NCI-H748 (cell line): ENCODE measurements around the gene TMC8.
"Not testable (repeated sequence)": the region's sequence is repeated elsewhere in the genome, so short reads cannot be mapped to it uniquely, and the experiment has no call there.

Source experiments
- DNase-seq: peaks from one replicate; lab custom pipeline; 2025; ENCODE audit not compliant: unreplicated experiment; lab: John Stamatoyannopoulos, UW

TMC8 gene

DNA sequence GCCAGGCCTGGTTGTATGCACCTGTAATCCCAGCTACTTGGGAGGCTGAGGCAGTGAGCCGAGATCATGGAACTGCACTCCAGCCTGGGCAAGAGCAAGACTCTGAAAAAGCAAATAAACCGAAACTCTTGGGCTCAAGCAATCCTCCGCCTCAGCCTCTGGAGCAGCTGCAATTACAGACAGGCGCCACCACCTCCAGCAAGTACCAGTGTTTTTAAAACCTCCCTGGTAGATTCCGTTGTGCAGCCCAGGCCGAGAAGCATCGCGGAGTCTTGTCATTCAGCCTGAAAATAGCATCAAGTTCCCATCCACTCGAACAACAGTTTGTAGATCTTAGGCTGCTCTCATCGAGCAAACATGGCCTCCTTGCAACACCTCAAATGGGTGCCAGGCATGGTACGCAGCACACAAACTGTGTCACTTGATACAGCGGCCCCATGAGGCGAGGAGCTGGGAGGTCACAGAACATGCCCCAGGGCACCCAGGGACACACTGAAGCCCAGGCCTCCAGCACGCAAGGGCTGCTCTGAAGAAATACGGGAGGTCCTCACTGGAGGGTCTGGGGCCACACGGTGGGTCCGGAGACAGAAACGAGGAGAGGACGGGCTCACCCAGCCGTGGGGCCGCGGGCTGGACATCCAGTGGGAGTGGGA is 20.1 kb upstream of the TMC8 start:
- no peak for DNase-seq

DNA sequence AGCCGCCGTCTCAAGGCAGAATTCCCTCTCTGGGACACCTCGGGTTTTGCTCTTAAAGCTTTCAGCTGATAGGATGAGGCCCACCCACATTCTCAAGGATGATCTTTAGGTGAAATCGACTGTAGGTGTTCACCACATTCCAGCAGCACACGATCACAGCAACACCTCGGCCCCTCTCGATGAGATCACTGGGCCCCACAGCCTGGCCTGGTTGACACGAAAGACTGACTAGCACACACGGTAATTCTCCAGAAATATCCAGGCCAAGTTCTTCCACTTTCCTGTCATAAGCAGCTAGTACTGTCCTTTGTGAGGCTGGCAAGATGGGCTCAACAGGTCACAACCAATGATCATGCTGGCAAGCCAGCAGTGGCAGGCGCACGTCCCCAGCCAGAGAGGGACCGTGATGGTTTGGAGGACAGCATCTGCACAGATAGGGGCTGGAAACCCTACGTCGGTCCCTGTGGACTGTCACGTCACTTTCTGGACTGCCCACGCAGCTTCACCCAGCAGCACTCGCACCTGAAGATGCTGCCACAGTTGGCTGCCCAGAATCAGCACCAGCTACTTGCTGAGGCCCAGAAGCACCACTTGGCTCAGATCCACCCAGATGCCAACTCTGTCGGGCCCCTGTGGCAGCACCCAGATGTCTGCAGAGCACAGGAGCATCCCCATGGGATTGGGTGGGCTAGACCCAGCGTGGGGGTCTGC is 19.4 kb upstream of the TMC8 start:
- DNase-seq, result no peak

DNA sequence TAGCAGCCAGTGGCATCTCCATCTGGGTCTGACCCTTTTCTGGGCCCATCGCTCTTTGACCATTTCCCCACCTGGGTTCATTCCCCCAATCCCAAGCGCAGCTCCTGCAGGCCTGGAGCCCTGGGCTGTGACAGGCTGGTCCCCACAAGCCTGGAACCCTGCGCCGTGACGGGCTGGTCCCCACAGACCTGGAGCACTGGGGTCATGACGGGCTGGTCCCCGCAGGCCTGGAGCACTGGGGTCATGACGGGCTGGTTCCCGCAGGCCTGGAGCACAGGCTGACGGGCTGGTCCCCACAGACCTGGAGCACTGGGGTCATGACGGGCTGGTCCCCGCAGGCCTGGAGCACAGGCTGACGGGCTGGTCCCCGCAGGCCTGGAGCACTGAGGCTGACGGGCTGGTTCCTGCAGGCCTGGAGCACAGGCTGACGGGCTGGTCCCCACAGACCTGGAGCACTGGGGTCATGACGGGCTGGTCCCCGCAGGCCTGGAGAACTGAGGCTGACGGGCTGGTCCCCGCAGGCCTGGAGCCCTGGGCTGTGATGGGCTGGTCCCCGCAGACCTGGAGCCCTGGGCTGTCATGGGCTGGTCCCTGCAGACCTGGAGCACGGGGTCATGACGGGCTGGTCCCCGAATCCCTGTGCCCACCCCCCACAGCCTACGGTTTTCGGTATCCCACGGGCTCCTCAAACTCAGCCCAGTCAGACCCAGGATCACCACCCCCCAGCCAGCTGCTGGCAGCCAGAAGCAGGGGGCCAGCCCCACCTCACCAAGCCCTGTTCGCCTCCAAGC is 18.6 kb upstream of the TMC8 start:
- DNase-seq, result no peak

DNA sequence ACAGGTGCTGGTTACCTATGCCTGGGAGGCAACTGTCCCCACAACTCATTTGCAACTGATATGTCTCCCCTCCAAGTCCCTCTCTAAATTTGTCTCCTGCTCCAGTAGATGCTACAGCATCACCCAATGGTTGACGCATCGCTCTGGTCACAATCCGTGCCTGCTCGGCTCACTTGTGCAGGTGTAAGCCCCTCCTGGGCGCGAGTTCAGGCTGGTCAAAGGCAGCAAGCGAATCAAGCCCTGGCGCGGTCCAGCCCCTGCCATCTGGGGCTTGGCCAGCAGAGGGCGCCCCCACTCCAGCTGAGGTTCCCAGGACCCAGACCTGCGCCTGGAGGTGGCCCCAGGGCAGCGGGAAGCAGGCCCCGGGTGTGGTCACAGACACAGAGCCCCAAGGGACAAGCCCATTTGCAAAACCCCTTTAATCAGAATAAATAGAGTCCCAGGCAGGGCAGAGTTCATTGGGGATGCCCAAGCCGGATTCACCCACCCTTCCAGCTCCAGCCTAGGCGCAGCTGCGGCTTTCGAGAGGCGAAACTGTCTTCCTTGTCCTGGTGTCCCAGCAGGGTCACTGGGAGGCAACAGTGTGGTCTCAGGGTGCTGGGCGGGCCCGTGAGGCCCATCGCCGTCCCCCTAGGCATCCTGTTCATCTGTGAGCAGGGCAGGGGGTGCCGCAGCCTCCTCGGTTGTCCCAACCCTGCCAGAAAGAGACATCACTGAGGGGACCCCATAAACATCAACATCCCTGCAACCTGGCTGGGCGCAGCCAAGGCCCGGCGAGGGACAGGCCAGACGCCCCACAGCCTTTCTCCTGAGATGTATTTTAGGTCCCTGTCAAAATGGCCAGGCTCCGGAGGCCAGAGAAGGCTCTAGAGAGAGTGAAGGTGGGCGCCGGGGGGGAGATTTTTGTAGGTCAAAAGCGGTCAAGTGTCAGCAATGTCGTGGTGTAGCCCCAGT is 17.8 kb upstream of the TMC8 start:
- DNase-seq, result peak; percentile 49

DNA sequence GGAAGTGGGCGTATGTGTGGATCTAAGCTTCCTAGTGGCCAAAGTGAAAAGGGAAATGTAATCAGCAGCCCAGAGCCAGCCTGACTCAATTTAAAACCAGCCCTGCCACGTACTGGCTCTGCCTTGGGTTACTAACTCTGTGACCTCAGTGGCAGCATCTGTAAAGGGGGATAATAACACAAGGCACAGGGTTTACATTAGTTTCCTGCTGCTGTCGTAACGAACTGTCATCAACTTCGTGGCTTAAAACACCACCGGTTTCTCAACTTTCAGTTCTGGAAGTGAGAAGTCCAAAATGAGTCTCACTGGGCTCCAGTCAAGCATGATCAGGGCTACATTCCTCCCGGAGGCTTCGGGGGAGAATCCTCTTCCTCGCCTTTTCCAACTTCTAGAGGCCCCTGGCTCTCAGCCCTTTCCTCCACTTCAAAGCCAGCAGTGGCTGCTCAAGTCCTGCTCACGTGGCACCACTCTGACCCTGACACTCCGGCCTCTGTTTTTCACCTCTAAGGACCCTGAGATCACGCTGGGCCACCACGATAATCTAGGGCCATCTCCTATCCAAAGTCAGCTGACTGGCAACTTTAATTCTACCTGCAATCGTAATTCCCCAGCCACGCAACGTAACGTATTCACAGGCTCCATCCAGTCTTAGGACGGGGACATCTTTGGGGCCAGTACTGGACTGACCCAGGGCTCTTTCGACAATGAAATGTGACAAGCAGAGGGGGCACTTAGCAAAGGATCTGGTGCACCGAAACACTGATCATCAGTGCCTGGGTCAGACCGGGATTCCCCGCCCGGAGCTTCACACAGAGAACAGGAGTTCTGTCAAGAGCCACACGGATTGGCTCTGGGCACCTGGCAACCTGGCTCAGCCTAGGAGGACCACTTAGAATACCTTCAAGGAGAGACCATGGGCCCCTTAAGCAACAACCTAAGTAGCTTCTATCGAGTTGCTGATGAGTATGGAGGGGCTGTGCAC is 16.5 kb upstream of the TMC8 start:
- no peak for DNase-seq

DNA sequence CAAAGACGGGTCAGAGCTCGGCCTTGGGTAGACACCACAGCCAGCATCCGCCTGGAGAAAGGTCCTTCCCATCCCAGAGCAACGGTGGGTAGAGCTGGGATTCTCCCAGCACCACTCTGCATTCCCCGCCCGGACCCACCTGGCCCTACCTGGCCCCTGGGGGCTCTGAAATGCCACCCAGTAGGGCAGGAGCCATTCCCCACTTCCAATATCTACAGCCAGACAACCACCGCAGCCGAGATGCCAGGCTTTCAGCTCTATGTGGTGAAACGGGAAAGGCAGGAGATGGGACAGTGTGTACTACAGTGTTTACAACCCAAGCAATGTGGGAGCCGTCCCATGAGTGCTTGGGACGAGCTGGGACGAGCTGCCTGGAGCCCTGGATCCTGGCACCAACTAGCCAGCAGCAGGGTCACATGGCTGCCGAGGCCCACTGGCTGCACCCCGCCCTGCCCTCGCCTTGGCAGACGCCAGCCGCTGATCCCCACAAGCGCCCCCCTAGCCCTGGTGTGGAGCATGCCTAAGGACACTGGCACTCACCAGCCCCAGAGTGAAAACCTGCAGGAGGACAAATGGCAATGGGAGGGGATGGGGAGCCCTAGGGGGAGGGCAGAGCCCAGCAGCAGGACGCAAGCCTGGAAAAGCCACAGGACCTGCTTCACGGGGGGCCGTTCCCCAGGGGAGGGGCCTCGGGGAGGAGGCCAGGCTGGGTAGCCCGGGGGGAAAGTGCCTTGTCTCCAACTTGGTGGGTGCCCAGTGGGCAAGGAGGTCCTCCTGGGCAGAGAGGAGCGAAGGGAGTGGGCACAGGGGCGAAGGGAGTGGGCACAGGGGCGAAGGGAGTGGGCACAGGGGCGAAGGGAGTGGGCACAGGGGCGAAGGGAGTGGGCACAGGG is 15.5 kb upstream of the TMC8 start:
- no peak for DNase-seq

DNA sequence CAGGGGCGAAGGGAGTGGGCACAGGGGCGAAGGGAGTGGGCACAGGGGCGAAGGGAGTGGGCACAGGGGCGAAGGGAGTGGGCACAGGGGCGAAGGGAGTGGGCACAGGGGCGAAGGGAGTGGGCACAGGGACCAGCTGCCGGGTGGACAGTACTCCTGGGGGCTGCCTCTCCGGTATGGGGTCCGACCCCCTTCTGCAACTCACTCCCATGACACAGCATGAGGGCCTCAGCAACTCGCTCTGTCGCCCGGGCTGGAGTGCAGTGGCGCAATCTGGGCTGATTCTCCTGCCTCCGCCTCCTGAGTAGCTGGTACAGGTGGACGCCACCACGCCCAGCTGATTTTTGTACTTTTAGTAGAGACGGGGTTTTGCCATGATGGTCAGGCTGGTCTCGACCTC is 14.8 kb upstream of the TMC8 start:
- DNase-seq, result not testable (repeated sequence)

DNA sequence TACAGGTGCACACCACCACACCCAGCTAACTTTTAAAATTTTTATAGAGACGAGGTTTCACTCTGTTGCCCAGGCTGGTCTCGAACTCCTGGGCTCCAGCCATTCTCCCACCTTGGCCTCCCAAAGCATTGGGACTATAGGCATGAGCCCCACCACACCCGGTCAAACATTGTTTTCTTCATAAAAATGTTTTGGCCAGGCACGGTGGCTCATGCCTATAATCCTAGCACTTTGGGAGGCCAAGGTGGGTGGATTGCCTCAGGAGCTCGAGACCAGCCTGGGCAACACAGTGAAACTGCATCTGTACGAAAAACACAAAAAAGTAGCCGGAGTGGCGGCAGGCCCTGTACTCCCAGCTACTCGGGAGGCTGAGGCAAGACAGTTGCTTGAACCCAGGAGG is 14.2 kb upstream of the TMC8 start:
- no peak for DNase-seq

DNA sequence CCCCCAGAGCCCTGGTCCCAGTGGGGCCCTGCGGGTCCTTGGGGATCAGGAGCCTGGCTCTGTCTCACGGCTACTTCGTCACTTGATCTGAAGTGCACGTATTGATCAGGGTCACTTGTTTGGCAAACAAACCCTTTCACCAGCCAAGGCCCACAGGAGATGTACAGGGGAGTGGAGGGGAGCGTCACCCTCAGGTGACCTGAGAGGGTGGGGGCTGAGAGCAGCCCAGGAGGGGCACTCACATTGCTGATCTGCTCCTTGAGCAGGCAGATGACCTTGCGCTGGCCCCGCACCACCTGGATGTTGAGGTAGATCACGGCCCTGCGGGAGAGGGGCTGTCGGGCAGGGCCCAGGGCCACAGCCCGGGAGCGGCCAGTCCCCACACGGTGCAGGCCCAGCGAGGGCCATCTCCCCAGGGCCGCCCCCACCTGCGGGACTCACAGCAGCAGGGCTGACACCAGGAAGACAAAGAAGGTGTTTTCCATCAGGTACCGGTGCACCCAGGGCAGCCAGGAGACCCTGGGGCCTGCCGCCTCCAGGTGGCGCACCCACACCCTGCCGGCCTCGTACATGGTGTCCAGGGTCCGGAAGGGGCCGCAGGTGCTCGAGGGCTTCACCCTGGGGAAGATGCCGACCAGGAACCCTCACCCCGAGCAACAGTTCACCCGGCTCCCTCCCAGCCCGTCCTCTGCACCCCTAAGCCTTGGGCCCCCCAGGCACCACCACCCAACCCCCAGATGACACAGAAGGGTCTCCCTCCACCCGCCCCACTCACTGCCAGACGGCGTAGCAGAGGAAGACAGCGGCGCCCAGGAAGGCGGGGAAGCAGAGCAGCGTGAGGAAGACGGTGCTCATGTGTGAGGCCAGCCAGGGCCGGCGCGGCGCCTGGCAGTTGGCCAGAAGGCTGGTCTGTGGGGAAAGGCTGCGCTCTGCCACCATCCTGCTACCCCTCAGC is 13.3 kb upstream of the TMC8 start:
- peak; percentile 73 for DNase-seq

DNA sequence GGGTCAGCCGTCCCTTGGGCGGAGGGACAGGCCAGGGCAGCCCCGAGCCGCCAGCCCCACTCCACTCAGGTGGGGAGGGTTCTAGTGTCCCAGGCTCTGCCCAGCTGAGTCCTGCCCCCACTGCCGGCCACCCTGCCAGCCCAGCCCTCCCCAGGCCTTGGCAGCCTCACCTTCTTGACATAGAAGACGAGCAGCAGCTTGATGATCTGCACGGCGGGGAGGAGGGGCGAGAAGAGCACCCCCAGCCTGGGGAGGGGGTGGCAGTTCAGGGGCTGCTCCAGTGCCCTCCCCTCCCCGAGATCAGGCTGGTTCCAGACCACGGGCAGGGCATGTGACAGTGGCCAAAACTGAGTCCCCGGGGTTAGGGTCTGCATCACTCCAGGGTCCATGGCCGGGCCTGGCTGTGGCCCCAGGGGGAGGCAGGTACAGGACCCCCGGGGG is 11.8 kb upstream of the TMC8 start:
- DNase-seq, result no peak

DNA sequence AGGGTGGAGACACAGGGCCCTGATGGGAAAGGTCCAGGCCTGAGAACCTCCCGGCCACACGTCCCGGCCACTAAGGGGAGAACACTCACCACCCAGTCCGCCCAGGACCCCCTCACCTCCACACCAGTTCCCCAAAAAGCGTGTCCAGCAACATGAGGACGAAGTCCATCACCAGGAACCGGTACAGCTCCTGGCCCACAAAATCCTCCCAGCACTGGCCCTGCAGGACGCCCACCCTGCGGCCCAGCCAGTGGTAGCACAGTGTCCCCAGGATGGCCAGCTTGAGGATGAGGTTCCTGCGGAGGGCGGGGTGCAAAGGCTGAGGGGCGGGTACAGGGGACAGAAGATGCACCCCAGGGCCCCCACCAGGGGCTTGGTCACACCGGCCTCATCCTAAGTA is 10.0 kb upstream of the TMC8 start:
- DNase-seq, result no peak

DNA sequence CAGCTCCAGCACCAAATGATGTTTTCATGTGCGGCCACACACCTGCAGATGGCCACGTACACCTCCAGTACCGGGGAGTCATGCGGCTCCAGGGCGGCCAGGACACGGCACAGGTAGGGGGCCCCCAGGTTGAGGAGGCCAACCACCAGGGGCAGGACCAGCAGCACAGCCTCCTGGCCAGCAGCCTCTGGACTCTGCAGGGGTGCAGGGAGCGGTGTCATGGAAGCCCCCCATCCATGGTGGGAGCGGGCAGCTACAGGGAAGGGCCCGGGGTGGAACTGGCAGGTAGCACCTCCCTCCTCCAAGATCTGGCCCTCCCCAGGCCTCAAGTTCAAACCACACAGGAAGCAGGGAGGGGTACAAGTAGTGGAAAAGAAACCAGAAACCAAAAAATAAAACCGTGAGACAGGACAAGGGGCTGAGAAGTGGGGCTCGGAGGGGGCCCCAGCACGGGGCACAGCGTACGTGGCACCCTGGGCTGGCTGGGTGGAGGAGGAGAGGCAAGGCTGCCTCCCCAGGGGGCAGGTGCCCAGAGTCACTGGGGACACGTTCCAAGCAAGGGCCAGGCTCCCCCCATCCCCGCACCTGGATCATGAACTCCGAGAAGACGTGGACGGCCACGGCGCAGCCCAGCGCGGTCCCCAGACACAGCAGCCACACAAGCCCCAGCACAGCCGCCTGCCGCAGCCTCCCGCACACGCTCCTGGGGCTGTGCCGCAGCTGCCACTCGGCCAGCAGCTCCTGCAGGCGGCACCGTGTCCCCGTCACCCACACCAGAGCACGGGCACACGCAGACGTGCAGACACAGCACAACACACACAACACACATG is 9.4 kb upstream of the TMC8 start:
- no peak for DNase-seq

DNA sequence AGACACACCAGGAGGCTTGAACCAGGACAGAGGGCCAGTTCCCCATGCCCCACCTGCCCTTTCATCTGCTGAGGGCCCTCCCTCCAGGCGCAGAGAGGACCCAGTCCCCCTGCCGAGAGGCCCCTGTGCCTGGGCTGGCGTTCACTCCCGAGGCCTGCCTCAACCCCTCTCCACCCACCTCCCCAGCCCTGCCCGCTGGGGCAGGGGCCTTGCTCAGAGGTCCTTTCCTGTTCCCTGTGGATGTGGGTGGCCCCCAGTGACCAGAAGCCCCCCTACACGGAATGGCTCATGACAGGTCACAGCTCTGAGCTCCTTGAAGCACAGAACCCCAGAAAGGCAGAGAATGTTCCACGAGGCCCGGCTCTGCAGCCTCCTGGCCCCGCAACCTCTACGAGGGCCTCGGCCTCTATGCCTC is 8.8 kb upstream of the TMC8 start:
- no peak for DNase-seq

DNA sequence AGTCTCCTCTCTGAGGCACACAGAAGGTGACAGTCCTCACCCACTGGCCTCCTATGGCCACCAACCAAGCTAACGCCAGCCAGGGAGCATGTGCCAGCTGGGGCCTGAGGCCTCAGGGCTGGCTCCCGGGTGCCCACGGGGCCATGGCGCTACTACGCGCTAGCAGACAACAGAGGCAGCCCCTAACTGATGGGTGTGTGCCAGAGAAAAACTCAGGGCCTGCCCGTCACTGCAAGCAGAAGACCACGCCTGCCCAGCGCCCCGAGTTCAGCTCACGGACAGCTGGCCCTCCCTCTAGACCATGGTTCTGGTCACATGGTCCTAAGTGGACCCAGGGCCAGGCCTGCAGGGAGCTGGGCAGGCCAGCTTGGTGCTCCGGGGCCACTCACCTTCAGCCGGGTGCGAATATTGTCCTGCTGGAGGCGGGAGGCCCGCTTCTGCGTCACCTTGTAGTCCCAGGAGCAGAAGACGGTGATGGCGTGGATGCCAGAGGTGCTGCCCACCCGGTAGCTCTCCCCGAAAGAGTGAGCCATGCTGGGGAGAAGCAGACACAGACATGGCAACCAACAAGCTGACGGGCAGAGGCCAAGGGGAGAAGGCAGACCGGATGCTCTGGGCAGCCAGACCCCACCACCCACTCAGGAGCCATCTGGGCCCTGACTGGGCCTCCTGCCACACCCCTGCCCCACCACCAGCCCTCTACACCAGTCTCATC is 8.2 kb upstream of the TMC8 start:
- no peak for DNase-seq

DNA sequence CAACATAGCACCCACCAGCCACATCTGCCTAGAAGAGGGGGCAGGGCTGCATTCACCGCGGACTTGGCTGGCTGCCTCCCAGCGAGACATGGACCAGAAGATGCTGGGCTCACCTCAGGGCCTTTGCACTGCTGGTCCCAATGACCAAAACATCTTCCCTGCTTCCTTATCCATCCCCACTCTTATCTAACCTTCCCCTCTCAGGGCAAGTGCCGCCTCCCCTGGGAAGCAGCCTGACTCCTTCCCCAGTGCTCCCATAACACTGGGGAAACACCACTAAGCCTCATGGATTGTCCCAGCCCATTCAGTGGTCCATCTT is 7.7 kb upstream of the TMC8 start:
- no peak for DNase-seq

DNA sequence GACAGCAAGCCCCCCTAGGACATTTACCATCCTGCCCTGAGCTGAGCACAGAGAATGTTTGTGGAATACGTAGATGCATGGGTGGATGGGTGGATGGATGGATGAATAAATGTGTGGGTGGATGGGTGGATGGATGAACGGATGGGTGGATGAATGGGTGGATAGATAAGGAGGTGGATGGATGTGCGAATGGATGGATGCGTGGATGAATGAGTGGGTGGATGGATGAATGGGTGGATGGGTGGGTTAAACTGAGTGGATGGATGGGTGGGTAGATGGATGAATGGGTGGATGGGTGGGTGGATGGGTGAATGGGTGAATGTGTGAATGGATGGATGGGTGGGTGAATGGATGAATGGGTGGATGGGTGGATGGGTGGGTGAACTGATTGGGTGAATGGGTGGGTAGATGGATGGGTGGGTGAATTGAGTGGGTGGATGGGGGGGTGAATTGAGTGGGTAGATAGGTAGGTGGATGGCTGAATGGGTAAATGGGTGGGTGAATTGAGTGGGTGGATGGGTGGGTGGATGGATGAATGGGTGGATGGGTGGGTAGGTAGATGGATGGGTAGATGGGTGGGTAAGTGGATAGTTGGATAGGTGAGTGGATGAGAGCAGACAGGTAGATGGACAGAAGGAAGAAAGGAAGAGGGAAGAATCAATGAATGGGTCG is 7.2 kb upstream of the TMC8 start:
- no peak for DNase-seq
